Inflammatory macrophage treated with lipopolysaccharide for 1 hour (primary cell): ENCODE data around the gene CHRDL1.
"Not testable (repeated sequence)": the region's sequence is repeated elsewhere in the genome, so short reads cannot be mapped to it uniquely, and the experiment has no call there.

ENCODE experiments used
- DNase-seq, 2 donors: peaks; one replicate each; pipeline ENCODE4 v3.0.0-alpha.2; 2020 to 2022

The CHRDL1 gene

GRCh38 chrX:110795645-110796406 is at the start of gene CHRDL1:
TSS of gene CHRDL1 (minus strand) at chrX:110795817. CDS start at chrX:110792181, 3,636 bp downstream.
- no peak for DNase-seq

- DNase-seq, result no peak
Measured at GRCh38 chrX:110836982-110837381, 41.4 kb upstream of the CHRDL1 start.

GRCh38 chrX:110836451-110836850 is 40.8 kb upstream of the CHRDL1 start:
- peak; percentile 18 to 29 for DNase-seq

GRCh38 chrX:110836001-110836400 is 40.4 kb upstream of the CHRDL1 start:
- no peak for DNase-seq

GRCh38 chrX:110825972-110826371 is 30.4 kb upstream of the CHRDL1 start:
- DNase-seq, result no peak

GRCh38 chrX:110816543-110816942 is 20.9 kb upstream of the CHRDL1 start:
- DNase-seq, result not testable (repeated sequence)

- no peak for DNase-seq
Measured at GRCh38 chrX:110806145-110806544, 10.5 kb upstream of the CHRDL1 start.

- no peak for DNase-seq
Measured at GRCh38 chrX:110805303-110805702, 9.7 kb upstream of the CHRDL1 start.

GRCh38 chrX:110804446-110804845 is 8.8 kb upstream of the CHRDL1 start:
- DNase-seq, result no peak

- DNase-seq, result no peak
Measured at GRCh38 chrX:110803506-110803905, 7.9 kb upstream of the CHRDL1 start.

GRCh38 chrX:110796407-110796697 is 735 bp upstream of the CHRDL1 start:
- no peak for DNase-seq

- DNase-seq, result no peak
Measured at GRCh38 chrX:110794601-110795000, 1.0 kb downstream of the CHRDL1 start.

GRCh38 chrX:110791071-110791470 is 4.5 kb downstream of the CHRDL1 start:
- DNase-seq, result no peak

GRCh38 chrX:110786486-110786885 is 9.1 kb downstream of the CHRDL1 start:
- no peak for DNase-seq

- no peak for DNase-seq
Measured at GRCh38 chrX:110759785-110760184, 35.8 kb downstream of the CHRDL1 start.

GRCh38 chrX:110758781-110759422 is 36.7 kb downstream of the CHRDL1 start:
- DNase-seq, result no peak

- no peak for DNase-seq
Measured at GRCh38 chrX:110755611-110756010, 40.0 kb downstream of the CHRDL1 start.

- DNase-seq, result no peak
Measured at GRCh38 chrX:110755061-110755460, 40.6 kb downstream of the CHRDL1 start.

- no peak for DNase-seq
Measured at GRCh38 chrX:110750526-110751189, 45.0 kb downstream of the CHRDL1 start.

GRCh38 chrX:110748256-110748806 is 47.3 kb downstream of the CHRDL1 start:
- DNase-seq, result peak in 1 of 2 donors; percentile 1

- no peak for DNase-seq
Measured at GRCh38 chrX:110746014-110746413, 49.6 kb downstream of the CHRDL1 start.

GRCh38 chrX:110745288-110745687 is 50.3 kb downstream of the CHRDL1 start:
- no peak for DNase-seq

- DNase-seq, result no peak
Measured at GRCh38 chrX:110743679-110744340, 51.8 kb downstream of the CHRDL1 start.
